Activated CD4-positive, alpha-beta T cell treated with anti-CD3 and anti-CD28 coated beads for 4 hours (primary cell): ENCODE results near the gene TPRG1L.

ENCODE experiments used
- DNase-seq, 2 donors: peaks; one replicate each; pipeline ENCODE4 v3.0.0-alpha.2; 2020

The TPRG1L gene

GRCh38 chr1:3668585-3669300 is 43.9 kb downstream of the TPRG1L start:
- no peak for DNase-seq

- DNase-seq, result no peak
These were observed 44.6 kb downstream of the TPRG1L start for GRCh38 chr1:3669421-3669821.

GRCh38 chr1:3669971-3670431 is 45.2 kb downstream of the TPRG1L start:
- no peak for DNase-seq

GRCh38 chr1:3670823-3671265 is 46.0 kb downstream of the TPRG1L start:
- DNase-seq, result no peak

- no peak for DNase-seq
These were observed 46.8 kb downstream of the TPRG1L start for GRCh38 chr1:3671371-3672180.

GRCh38 chr1:3672231-3672970 is 47.6 kb downstream of the TPRG1L start:
- no peak for DNase-seq

GRCh38 chr1:3672971-3673361 is 48.2 kb downstream of the TPRG1L start:
- no peak for DNase-seq

- DNase-seq, result no peak
These were observed 48.7 kb downstream of the TPRG1L start for GRCh38 chr1:3673381-3674099.

- no peak for DNase-seq
These were observed 49.6 kb downstream of the TPRG1L start for GRCh38 chr1:3674100-3675094.

- no peak for DNase-seq
These were observed 50.6 kb downstream of the TPRG1L start for GRCh38 chr1:3675436-3675835.

- no peak for DNase-seq
These were observed 52.0 kb downstream of the TPRG1L start for GRCh38 chr1:3676581-3677470.

- DNase-seq, result no peak
These were observed 52.7 kb downstream of the TPRG1L start for GRCh38 chr1:3677484-3677883.

GRCh38 chr1:3678361-3679097 is 53.7 kb downstream of the TPRG1L start:
- DNase-seq, result no peak

GRCh38 chr1:3679098-3679555 is 54.3 kb downstream of the TPRG1L start:
- DNase-seq, result no peak
